ENCODE data around the gene MAPK9. TPM values are rescaled to one million over a fixed set of nuclear protein-coding genes. Genes with fewer than 3 reads are reported as not detected.
"Not testable (repeated sequence)": the region's sequence is repeated elsewhere in the genome, so short reads cannot be mapped to it uniquely, and the experiment has no call there.

MAPK9 gene
- total RNA-seq, 2 donors from 2014 or later: 40.9 to 49.8 TPM

DNA sequence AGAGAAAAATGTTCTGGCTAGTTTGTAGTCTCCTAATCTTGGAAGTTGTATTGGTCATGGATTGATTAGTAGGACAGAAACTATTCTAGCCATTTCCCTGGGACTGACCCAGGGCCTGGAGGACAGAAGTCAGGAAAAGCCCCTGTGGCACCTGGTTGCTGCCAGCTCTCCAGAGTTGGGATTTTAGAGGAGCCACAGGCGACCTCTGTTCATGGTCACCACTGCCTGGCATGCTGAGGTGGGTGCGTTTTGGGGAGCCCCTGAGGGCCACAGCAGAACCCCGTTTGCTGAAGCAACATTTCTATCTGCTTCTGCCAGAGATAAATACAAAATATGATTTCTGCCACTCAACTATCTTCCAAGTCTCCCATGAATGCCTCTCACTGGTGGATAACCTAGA, 7.6 kb upstream of the MAPK9 start:
- ATAC-seq (no peak), DNase-seq (no peak)
- intact Hi-C loops (cut with DNase I, micrococcal nuclease): no loop called here

DNA sequence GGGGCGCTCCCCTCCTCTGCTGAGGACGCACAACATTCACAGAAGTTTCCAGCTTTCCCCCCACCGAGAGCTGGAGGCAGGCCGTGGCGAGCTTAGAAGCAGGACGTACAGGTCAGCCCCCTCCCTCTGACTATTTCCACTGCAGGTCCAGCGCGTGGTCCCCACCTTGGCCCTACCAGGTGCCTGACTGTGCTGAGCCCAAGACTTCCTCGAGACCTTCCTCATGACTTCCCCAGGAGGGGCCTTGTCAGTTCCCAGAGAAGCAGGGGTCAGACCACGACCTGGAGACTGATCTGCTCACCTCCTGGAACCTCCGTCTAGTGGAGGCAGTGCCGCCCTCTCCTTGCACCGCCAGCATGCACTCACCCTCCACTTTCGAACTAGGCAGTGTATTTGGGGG, 7.1 kb upstream of the MAPK9 start:
- DNase-seq; intact Hi-C loops (cut with DNase I, micrococcal nuclease); ATAC-seq: not testable (repeated sequence)

DNA sequence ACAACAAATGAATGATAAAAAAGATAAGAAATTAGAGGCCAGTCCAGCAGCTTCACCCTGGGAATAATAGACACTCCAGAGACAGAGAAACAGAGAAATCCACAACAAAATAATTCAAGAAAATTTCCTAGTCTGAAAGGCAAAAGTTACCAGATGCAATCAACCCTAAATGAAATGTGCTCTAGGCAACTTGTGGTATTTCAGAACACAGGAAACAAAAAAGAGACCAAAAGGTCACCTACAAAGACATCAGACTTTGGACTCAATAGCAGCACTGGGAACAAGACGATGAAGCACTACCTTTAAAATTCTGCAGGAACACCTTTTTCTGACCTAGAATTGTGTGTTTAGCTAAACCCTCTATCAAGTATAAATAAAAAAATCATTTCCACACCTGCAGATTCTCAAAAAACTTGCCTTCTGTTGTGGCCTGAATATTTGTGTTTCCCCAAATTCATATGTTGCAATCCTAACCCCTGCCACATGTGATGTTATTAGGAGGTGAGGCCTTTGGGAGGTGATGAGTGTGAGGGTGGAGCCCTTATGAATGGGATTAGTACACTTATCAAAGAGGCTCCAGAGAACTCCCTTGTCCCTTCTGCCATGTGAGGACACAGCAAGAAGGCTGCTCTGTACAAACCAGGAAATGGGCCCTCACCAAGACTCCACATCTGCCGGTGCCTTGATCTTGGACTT, 5.9 kb upstream of the MAPK9 start:
- ATAC-seq (no peak), DNase-seq (no peak)
- intact Hi-C loops (cut with DNase I, micrococcal nuclease): no loop called here

DNA sequence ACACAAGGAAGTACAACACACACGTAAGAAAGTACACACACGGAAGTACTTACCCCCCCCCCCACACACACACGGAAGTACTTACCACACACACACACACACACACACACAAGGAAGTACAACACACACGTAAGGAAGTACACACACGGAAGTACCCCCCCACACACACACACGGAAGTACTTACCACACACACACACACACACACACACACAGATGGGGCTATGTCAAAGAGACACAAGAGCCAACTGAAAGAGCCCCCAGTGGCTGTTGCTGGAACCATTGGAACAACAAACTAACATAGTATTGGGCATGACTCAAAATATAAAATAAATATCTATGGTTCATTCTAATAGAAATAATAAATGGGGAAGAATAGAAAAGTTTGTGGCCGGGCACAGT, 4.9 kb upstream of the MAPK9 start:
- no peak for ATAC-seq
- intact Hi-C loops (cut with DNase I, micrococcal nuclease): no loop called here
- DNase-seq: no peak

DNA sequence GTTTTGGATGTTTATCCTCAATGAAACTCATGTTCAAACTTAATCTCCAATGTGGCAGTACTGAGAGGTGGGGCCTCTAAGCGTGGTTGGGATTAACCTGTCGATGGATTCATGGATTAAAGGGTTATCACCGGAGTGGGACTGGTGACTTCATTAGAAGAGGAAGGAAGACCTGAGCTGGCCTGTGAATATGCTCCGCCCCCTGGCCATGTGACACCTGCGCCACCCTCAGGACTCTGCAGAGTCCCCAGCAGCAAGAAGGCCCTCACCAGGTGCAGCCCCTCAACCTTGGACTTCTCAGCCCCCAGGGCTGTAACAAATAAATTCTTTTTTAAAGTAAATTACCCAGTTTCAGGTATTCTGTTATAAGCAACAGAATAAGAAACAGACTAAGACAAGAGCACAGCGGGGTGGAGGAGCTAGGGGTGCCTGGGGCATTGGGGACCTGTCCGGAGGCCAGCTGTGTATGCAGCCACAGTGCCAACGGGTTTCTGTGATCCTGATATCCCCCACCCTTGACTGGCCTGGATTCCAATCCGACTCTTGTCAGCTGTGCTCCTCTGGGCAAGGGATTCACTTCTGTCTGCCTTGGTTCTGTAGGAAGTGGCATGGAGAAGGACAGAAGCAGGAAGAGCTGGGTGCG, 3.2 kb upstream of the MAPK9 start:
- ATAC-seq (no peak), DNase-seq (no peak)
- intact Hi-C loops (cut with DNase I, micrococcal nuclease): loop anchor here in 1 of 2 donors (5.0 kb wide), 1 partner anchor 177 kb away; no protein-coding TSS in a partner anchor

DNA sequence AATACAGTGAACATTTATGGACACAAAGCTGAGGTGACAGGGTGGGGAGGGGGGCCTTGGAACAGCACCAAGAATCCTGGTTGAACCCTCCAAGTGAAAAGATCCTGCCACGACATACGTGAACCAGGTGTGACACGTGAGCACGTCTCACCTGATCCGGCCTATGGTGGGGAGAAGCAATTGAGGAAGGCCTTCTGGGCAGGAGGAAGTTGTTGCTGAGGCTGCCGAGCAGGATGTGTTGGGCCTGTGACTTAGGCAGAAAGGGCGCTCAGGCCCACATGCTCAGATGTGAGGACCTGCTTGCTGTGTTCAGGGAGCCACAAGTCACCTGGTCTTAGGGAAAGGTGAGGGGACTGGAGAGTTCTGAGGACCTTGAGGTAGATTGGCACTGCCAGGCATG, 2.5 kb upstream of the MAPK9 start:
- ATAC-seq (no peak), DNase-seq (no peak)
- intact Hi-C loops (cut with DNase I, micrococcal nuclease): loop anchor here in 1 of 2 donors (5.0 kb wide), 1 partner anchor 178 kb away; no protein-coding TSS in a partner anchor

DNA sequence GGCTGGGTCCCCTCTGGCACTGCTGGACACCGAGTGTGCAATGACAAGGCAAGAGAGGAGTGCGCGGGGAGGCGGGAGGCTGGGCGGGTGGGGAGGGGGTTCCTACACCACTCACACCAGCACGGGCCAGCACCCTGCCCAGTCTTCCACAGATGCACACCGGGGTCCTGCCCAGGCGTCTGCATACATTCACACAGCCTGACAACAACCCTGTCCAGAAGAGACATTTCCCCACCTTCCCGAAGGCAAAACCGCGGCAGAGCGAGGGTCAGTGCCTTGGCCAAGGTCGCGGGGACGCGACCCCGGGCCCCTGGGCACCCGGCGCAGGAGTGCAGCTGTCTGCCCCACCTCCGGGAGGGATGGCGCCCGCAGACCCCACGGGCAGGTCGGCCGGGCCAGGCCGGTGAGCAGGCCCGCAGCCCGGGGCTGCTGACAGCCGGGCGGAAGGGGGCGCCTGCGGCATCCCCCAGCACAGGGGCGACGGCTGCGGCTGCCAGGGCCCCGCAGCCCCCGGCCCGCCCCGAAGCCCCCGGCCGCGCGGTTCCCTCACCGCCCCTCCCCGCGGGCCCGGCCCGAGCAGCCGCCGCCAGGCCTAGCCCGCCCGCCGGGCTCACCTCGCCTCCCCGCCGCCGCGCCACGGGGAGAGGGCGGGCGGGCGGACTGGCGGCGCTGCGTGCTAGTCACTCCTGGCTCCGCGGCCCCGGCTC, 496 bp downstream of the MAPK9 start:
- DNase-seq: peak in 1 of 2 donors; percentile 51
- intact Hi-C loops (cut with DNase I, micrococcal nuclease): loop anchor here in 1 of 2 donors (5.0 kb wide), 1 partner anchor 181 kb away; no protein-coding TSS in a partner anchor
- ATAC-seq: peak; percentile 2

DNA sequence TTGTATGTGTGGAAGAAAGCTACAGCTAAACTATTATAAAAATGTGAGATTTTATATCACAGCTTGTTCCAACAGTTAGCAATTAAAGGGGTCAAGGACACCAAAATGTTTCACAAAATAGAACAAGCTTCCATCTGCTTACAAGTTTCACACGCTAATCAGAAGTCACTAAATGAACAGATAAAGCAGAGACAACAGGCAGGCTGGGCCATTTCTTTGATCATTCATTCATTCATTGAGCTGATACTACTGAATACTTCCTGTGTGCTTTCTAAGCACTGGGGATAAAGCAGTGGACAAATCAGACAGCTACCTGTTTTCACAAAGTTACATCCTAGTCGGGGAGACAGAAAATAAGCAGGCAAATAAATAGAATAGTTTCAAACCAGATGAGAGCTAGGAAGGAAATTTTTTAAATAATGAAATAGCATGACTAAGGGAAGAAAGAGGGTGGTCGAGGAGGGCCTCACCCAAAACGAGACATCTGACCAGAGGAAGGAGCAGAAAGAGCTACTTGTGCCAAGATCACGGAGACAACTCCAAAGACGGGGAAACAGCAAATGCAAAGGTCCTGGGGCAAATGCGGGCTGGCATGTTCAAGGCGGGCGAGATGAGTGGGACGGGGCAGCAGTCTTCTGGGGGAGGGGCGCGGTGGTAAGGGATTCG, 1.2 kb downstream of the MAPK9 start:
- ATAC-seq (no peak), DNase-seq (no peak)
- intact Hi-C loops (cut with DNase I, micrococcal nuclease): loop anchor here in 1 of 2 donors (5.0 kb wide), 1 partner anchor 182 kb away; no protein-coding TSS in a partner anchor

DNA sequence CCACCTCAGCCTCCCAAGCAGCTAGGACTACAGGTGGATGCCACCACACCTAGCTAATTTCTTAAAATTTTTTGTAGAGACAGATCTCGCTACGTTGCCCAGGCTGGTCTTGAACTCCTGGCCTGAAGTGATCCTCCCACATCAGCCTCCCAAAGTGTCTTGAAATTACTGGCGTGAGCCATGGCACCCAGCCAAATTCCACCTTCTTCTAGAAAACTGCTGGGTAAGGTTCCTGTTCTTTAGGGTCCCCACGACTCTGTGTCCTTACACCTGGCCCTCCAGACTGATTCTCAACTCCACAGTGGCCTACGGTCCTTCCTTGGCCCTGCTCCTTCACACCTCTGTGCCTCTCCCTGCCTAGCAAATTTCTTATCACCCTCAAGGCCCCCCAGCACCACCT, 1.9 kb downstream of the MAPK9 start:
- no peak for ATAC-seq
- DNase-seq: no peak
- intact Hi-C loops (cut with DNase I, micrococcal nuclease): loop anchor here in 1 of 2 donors (5.0 kb wide), 1 partner anchor 182 kb away; no protein-coding TSS in a partner anchor

DNA sequence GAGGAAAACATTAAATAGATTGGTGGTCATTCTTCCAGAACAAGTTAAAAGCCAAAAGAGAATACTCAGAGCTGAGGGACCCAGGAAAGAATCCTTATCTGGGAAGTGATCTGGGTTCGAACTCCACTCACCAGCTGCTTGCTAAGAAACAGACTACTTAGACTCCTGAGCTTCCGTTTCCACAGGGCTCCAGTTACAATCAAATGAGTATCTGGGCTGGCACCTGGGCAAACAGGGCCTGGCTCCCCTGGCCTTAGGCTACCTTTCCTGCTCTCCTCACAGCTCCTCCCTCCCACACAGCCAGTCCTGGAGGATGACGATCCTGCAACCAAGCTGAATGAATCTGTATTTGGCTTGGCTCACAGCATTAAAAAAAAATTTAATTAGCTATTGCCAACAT, 2.5 kb downstream of the MAPK9 start:
- peak; percentile 46 for ATAC-seq
- intact Hi-C loops (cut with DNase I, micrococcal nuclease): no loop called here
- DNase-seq: peak; percentile 40 to 46

DNA sequence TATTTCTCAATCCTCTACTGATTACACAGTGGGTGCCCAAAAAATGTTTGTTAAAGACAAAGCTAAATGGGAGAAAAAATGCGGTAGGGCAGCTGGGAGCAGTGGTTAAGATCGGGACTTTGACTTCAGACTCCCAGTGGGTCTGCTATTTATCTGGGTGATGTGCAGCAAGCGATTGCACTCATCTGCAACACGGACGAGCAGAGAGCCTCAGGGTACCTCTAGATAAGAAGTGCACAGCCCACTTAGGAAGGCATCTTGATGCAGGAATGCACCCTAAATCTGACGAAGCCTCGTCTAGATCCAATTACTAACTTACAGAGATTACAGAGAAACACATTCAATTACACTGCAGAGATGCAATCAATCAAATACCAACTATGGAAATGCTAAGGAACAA, 4.0 kb downstream of the MAPK9 start:
- ATAC-seq: no peak
- no peak for DNase-seq
- intact Hi-C loops (cut with DNase I, micrococcal nuclease): no loop called here

DNA sequence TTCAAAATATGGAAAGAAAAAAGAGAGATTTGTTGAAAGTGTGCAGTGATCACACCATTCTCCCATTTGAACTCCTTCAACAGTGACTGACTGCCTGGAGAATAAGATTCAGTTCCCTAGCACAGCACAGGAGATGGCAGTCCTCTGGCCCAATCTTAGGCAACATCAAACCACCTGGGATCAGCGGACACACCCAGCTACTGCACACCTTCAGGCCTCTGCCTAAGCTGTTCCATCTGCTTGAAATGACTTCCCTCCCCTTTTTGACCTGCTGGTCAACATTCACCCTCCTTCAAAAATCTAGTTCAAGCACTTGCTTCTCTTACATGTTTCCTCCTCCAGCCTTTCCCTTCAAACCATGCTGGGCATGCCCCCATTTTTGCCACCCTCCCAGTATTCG, 4.5 kb downstream of the MAPK9 start:
- ATAC-seq (peak; percentile 21), DNase-seq (no peak)
- intact Hi-C loops (cut with DNase I, micrococcal nuclease): no loop called here

DNA sequence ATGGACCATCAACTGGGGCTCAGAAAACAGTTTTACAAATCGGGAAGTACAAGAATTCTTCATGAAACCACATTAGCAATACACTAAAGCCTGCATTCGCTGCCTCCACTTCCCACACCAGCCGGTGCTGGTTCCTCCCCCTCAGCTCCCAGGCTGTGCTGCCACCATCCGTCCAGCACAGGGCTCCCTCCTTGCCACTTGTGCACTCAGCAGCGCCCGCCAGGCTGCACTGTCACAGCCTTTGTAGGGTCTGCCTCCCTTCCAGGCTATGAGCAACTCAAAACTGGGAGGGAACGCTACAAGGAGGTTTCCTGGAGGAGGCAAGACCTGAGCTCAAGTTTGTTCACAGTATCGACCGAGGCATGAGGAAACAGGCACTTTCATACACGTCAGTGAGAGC, 7.7 kb downstream of the MAPK9 start:
- intact Hi-C loops (cut with DNase I, micrococcal nuclease): no loop called here
- ATAC-seq: no peak

DNA sequence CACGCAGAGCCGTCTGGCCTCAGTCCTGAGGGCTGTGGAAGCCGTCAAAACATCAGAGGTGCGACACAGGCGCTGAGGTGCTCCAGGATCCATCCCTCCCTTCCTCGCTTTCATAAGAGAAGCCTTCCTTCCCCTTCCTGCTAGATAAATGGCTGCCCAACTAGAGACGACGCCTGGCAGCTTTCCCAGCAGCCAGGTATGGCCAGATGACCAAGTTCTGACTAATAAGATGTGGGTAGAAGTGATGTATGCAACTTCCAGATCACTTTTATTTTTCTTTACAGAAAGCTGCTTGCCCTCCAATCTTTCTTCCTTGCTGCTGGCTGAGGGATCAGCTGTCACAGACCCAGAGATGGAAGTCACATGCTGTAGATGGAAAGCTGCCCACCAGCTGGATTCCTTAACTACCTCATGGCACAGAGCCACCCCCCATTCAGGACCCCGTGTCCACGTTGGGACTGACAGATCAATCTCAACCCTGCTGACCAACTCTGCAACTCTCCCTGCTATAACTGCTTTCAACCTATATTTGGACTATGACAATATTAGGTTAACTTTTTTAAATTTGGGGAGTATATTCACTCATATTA, 8.8 kb downstream of the MAPK9 start:
- ATAC-seq (no peak), DNase-seq (no peak)
- intact Hi-C loops (cut with DNase I, micrococcal nuclease): no loop called here

More for the DNA sequence above, 7.7 kb downstream of the MAPK9 start:
- DNase-seq: no peak

DNA sequence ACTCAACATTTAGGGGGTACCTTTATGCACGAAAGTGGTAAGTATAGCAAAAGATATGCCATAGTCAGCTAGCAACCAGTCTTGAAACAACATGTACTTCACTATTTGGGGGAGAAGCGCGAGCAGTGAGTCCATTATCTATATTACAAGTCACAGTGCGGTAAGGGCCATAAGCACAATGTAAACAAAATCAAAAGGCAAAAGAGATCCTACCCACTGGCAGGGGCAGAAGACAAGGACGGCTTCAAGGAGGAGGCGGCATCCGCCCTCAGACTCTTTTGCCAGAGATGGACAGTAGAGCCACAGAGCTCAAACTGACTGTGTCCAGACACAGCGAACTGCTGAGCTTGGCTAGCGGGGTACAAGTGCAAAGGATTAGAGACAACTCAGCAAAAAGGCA, 9.6 kb downstream of the MAPK9 start:
- DNase-seq: no peak
- no peak for ATAC-seq
- intact Hi-C loops (cut with DNase I, micrococcal nuclease): no loop called here

DNA sequence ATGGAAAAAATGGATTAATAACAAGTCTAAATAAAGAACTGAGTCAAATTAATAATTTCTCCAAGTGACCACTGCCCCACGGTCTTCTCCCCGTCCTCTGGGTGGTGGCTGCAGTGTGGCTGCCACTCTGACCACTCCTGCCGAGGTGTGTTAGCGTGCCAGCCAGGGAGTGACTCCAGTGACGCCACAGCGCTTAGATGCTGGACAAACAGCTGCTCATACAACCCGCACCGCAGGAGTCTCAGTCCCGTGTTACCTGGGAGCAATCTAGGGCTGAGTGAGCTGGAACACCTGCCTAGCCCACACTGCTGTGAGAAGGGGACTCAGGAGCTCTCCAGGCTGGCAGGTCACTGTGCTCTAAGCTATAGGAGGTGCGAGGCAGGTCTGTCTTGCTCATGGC, 10.2 kb downstream of the MAPK9 start:
- no peak for ATAC-seq
- intact Hi-C loops (cut with DNase I, micrococcal nuclease): no loop called here
- DNase-seq: no peak

DNA sequence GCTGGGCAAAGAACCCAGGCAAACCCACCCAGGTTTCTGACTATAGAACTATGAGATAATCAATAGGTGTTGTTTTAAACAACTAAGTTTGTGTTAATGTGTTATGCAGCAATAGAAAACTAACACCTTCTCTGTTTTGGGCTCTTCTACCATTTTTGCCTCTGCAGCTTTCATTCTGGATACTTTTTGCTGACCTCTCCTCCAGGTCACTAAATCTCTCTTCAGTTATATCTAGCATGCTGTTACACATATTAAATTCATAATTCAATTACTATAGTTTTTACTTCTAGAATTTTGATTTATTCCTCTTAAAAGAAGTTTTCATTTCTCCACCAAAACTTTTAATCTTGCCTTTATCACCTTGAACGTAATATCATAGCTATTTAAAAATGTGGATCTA, 17.2 kb downstream of the MAPK9 start:
- intact Hi-C loops (cut with DNase I, micrococcal nuclease): no loop called here
- no peak for DNase-seq
- no peak for ATAC-seq

DNA sequence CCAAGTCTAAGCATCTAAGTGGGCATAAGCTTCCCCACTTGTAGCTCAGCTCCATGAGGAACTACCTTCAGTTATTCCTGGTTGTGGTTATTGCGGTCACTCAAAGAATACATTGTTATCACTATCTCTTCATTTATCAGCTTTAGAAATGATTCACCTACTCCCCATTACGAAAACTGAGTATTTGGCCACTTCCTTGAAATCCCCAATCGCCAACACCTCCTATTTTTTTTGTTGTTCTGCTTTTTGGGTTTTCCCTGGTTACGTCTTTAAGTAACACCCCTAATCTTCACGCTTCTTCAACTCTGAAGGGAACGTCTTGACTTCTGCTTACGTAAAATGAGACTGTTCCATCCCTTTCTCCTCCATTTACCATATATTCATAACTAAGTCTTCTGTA, 20.7 kb downstream of the MAPK9 start:
- ATAC-seq (no peak), DNase-seq (no peak)
- intact Hi-C loops (cut with DNase I, micrococcal nuclease): no loop called here

DNA sequence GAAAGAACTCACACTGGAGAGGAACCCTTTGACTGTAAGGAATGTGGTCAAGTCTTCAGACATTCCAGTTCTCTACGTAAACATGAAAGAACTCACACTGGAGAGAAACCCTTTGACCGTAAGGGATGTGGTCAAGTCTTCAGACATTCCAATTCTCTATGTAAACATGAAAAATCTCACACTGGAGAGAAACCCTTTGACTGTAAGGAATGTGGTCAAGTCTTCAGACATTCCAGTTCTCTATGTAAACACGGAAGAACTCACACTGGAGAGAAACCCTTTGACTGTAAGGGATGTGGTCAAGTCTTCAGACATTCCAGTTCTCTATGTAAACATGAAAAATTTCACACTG, 32.6 kb downstream of the MAPK9 start:
- ATAC-seq: no peak
- intact Hi-C loops (cut with DNase I, micrococcal nuclease): no loop called here
- no peak for DNase-seq

Data from left colon (tissue), 2 donors.